ENCODE results near the gene CXCL3.

CXCL3 gene

DNA sequence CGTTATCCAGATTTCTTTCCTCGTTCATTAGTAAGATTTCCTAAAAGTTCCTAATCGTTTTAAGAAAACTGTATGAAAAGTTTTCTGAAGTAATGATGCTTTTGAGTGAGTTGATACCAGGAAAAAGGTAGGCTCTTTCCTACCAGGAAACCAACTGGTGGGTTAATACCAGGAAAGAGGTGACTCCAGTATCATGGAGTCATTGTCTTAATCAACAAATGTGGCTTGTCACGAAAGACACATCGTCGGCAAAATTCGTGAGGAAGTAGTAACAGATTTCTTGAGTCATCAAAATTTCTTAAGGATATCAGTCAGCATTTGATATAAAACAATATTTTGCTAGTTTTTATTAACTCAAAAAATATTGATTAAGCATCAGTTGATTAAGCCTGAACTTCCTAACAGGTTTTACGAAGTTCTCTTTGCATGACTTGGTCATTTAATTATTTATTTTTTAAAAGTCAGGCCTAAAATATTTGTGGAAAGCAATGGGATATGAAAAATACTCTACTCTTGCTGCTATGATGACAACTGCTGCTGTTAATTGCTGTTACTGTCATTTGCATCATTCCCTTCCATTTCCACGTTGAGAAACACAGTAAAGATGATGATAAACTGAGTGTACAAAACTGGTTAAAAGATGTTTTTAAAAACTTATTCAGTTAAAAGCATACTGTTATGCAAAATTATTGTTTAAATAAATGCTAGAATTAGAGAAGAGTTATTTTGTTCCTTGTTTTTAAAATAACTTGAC, 47.3 kb downstream of the CXCL3 start:
- TF ChIP-seq, protein P1, sequence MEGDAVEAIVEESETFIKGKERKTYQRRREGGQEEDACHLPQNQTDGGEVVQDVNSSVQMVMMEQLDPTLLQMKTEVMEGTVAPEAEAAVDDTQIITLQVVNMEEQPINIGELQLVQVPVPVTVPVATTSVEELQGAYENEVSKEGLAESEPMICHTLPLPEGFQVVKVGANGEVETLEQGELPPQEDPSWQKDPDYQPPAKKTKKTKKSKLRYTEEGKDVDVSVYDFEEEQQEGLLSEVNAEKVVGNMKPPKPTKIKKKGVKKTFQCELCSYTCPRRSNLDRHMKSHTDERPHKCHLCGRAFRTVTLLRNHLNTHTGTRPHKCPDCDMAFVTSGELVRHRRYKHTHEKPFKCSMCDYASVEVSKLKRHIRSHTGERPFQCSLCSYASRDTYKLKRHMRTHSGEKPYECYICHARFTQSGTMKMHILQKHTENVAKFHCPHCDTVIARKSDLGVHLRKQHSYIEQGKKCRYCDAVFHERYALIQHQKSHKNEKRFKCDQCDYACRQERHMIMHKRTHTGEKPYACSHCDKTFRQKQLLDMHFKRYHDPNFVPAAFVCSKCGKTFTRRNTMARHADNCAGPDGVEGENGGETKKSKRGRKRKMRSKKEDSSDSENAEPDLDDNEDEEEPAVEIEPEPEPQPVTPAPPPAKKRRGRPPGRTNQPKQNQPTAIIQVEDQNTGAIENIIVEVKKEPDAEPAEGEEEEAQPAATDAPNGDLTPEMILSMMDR (IDR thresholded peaks at IDR 0.05; ENCODE audit: insufficient read depth, missing control alignments): no peak
- DNase-seq (ENCODE audit: insufficient read length, low spot score) (no peak), FAIRE-seq (no peak)

DNA sequence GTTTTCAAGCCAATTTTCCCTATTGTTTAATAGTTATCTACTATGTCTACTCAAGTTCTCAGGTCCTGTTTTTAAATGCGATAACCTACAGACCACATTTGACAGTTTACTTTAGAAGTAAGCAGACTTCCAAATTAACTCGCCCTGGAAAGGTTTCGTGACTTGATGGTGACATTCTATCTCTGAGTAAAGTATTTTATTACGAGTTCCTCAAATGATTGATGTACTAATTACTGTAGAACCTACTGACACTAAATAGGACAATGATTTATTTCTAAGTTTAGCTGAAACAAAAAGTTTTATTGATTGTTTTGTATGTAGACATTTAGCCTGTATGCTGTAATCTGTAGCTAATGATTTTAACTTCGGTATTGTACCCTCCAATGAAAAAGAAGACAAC, 48.6 kb downstream of the CXCL3 start:
- DNase-seq (ENCODE audit: insufficient read length, low spot score) (no peak), FAIRE-seq (no peak)
- TF ChIP-seq, protein P1 (IDR thresholded peaks at IDR 0.05; ENCODE audit: insufficient read depth, missing control alignments): no peak

DNA sequence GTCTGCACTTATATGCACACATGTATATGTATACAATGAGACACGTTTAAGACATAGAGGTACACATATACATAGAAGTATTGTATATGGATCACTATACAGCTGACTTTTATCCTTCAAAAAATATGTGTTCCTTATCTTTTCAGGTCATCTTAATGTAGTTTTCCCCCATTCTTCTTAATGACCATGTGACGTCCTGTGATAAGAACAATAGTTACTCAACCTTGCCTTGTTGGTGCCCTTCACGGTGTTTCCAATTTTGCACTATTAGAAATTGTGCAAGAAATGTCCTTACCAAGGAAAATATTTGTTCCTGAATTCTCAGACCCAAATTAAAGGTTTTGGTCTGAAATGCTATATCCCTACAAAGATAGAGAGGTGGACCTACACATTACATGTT, 49.5 kb downstream of the CXCL3 start:
- TF ChIP-seq, protein P1 (IDR thresholded peaks at IDR 0.05; ENCODE audit: insufficient read depth, missing control alignments): no peak
- FAIRE-seq: no peak
- no peak for DNase-seq (ENCODE audit: insufficient read length, low spot score)

DNA sequence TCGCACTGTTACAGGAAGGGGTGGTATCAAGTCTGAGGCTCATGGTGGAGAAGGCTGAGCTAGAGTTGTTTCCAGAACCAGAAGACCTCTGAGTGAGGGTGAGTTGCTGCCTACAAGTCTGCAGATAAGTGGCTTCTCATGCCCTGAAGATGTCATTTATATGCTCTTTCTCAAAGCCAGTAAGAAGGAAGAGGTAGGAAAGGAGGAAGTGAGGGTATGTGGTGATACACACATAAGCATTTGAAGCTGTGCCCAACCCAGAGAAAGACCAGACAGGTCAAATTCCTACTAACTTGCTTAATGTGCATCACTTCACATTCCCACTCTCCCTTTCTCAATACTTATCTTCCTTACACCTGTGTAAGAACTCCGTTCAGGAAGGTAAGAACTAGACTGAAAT, 50.4 kb downstream of the CXCL3 start, which contains the start of gene PPBP:
TSS of gene PPBP (minus strand) at position 130 of the 400 bp plus-strand sequence. CDS start at position 43, 87 bp downstream.
- FAIRE-seq: no peak
- no peak for DNase-seq (ENCODE audit: insufficient read length, low spot score)
- TF ChIP-seq, protein P1 (IDR thresholded peaks at IDR 0.05; ENCODE audit: insufficient read depth, missing control alignments): no peak

Measured in D721Med (cell line).